GM12878 (cell line): ENCODE measurements around the gene GLRX5. TPM values are rescaled to one million over a fixed set of nuclear protein-coding genes. Genes with fewer than 3 reads are reported as not detected.

Experiments used
- BMI1 ChIP-seq: fragments of 450-650 bp; IDR thresholded peaks from 2 replicates; pipeline ENCODE4 v1.6.1; 2016; ENCODE audit warnings: mild to moderate bottlenecking, moderate library complexity, borderline replicate concordance
- CHD4 ChIP-seq: fragments of 200-600 bp; sonication (generic); IDR thresholded peaks from 2 replicates; pipeline ENCODE4 v1.6.1; 2016; ENCODE audit warnings: mild to moderate bottlenecking
- CREM ChIP-seq: IDR thresholded peaks from 2 replicates; pipeline ENCODE4 v1.6.1; 2014; ENCODE audit warnings: antibody characterized with exemption, low read depth
- EED ChIP-seq: sonication (generic); IDR thresholded peaks from 2 replicates; pipeline ENCODE4 v1.6.1; 2016; ENCODE audit warnings: antibody characterized with exemption, low read depth
- ESRRA ChIP-seq: IDR thresholded peaks from 2 replicates; pipeline ENCODE4 v1.6.1; 2012; ENCODE audit warnings: mild to moderate bottlenecking, low read length, improper control_type of control experiment
- ETV6 ChIP-seq, 2 experiments: fragments of 450-650 bp in 1 of 2; IDR thresholded peaks in 1 of 2; conservative IDR thresholded peaks in 1 of 2; 2 replicates each; pipeline ENCODE4 v1.6.1; 2014; ENCODE audit warnings: antibody characterized with exemption in 1 of 2, borderline replicate concordance in 1 of 2, low read depth in 1 of 2, mild to moderate bottlenecking in 1 of 2, moderate library complexity in 1 of 2
- GABPA ChIP-seq: IDR thresholded peaks from 2 replicates; pipeline ENCODE4 v1.6.1; 2014; ENCODE audit warnings: antibody characterized with exemption, low read depth, mild to moderate bottlenecking, inconsistent platforms
- IRF4 ChIP-seq: IDR thresholded peaks from 2 replicates; pipeline ENCODE4 v1.6.1; 2011; ENCODE audit warnings: low read depth, low read length
- JUNB ChIP-seq: IDR thresholded peaks from 2 replicates; pipeline ENCODE4 v1.6.1; 2016; ENCODE audit warnings: antibody characterized with exemption, mild to moderate bottlenecking
- KDM1A ChIP-seq: fragments of 200-600 bp; sonication (generic); IDR thresholded peaks from 2 replicates; pipeline ENCODE4 v1.6.1; 2016; ENCODE audit warnings: borderline replicate concordance
- PAX5 ChIP-seq: IDR thresholded peaks from 2 replicates; pipeline ENCODE4 v1.6.1; 2011; ENCODE audit warnings: low read depth, low read length, borderline replicate concordance
- RELA ChIP-seq: fragments of 450-650 bp; IDR thresholded peaks from 2 replicates; pipeline ENCODE4 v1.8.0; 2014; ENCODE audit warnings: borderline replicate concordance; ENCODE audit not compliant: partially characterized antibody
- RELB ChIP-seq: fragments of 450-650 bp; IDR thresholded peaks from 2 replicates; pipeline ENCODE4 v1.6.1; 2017; ENCODE audit warnings: low read depth, mild to moderate bottlenecking, moderate library complexity
- REST ChIP-seq: IDR thresholded peaks from 2 replicates; pipeline ENCODE4 v1.6.1; 2012; ENCODE audit warnings: mild to moderate bottlenecking, low read depth, low read length
- SMAD5 ChIP-seq: IDR thresholded peaks from 2 replicates; pipeline ENCODE4 v1.6.1; 2016; ENCODE audit warnings: antibody characterized with exemption, low read depth
- SREBF1 ChIP-seq: IDR thresholded peaks from 2 replicates; pipeline ENCODE4 v1.6.1; 2012; ENCODE audit warnings: mild to moderate bottlenecking, low read length
- SREBF2 ChIP-seq: IDR thresholded peaks from 2 replicates; pipeline ENCODE4 v1.6.1; 2012; ENCODE audit warnings: mild to moderate bottlenecking, low read length
- SRF ChIP-seq, 2 experiments: IDR thresholded peaks; 2 replicates each; pipeline ENCODE4 v1.6.1; 2011; ENCODE audit warnings: low read depth in 2 of 2, low read length in 2 of 2, mild to moderate bottlenecking in 1 of 2, moderate library complexity in 1 of 2
- STAT1 ChIP-seq: fragments of 450-650 bp; conservative IDR thresholded peaks from 2 replicates; pipeline ENCODE4 v1.6.1; 2014; ENCODE audit warnings: antibody characterized with exemption, mild to moderate bottlenecking
- STAT3 ChIP-seq: IDR thresholded peaks from 2 replicates; pipeline ENCODE4 v1.6.1; 2011; ENCODE audit warnings: low read depth, low read length, improper control_type of control experiment
- TBL1XR1 ChIP-seq: IDR thresholded peaks from 2 replicates; pipeline ENCODE4 v1.6.1; 2012; ENCODE audit warnings: low read depth, low read length, improper control_type of control experiment
- TCF12 ChIP-seq: IDR thresholded peaks from 2 replicates; pipeline ENCODE4 v1.6.1; 2011; ENCODE audit warnings: low read depth, mild to moderate bottlenecking, low read length
- ZNF622 ChIP-seq: fragments of 450-650 bp; IDR thresholded peaks from 2 replicates; pipeline ENCODE4 v1.6.1; 2017; ENCODE audit warnings: mild to moderate bottlenecking, inconsistent platforms
- polyA plus RNA-seq, 11 experiments: library from polyadenylated mRNA; depleted of rRNA in 4 of 11; unstranded in 6 of 11; stranded (reverse) in 5 of 11; fragments of >200 nt; fragmentation: Nextera tagmentation in 4 of 11; fragmentation: Illumina TruSeq in 1 of 11; extraction: Ambion mirVana in 4 of 11; extraction: Trizol in 1 of 11; gene quantifications; 1 replicate in 1 of 11; 2 replicates in 10 of 11; pipeline versions ENCODE4 v1.2.1 to v1.2.3, GENCODE V29; 2011 to 2016; ENCODE audit warnings: inconsistent platforms in 2 of 11, missing spikeins in 2 of 11, low read depth in 1 of 11
- total RNA-seq, 4 experiments: library from RNA; depleted of rRNA in 3 of 4; stranded (reverse); fragments of >200 nt in 3 of 4; fragmentation: Illumina TruSeq in 1 of 4; extraction: Trizol in 1 of 4; gene quantifications; 2 replicates each; pipeline versions ENCODE4 v1.2.1 to v1.2.3, GENCODE V29; 2013 to 2021
- TF ChIP-seq, protein P1 (sequence below): fragments of 450-650 bp; IDR thresholded peaks from 2 replicates; pipeline ENCODE4 v1.6.1; 2014; ENCODE audit warnings: mild to moderate bottlenecking

Gene GLRX5
- total and polyA plus RNA-seq, 10 of the 15 experiments (the other 5 are each of a cell fraction or from before 2014, with no cell fraction given) = 12.8 to 139 (median 55.4) TPM

DNA sequence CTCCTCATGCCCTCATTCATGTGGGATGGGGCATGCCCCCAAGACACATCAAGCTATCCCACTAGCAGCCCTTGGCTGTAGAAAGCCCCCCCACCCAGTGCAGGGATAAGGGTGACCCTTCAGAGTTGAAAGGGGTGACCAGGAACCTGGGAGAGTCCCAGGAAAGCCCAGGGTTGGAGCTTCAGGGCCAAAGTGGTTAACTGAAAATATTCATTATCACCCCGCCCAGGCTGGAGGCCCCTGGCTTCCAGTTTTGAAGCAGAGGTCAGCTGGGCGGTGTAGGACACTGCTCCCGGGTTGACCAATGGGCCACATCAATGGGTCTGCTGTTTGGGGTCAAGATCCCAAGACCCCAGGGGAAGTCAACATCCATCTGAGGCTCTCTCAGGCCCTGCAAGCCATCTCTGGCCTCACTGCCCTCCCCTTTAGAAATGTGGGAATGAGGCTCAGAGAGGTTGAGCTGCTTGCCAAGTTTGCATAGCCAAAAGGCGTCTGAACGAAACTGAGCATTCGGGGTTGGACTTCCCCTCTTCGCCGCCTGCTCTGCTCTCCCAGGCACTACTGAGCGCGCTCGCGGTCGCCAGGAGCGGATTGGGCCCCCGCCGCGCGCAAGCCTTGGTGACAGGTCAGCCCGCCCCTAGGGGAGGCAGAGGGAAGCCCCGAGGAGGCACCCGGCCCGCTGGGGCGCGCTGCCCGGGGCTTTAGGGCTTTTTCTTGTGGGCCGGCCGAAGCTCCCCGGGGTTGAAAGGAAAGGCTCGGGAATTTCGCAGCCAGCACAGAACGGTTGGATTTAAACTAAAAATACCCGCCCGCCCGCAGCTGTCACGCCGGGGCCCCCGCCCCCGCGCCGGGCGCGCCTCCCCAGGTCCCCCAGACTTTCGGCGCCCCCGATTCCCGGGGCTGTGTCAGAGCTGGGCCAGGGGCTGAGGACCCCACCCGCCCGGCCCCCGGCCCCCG, 19.0 kb upstream of the GLRX5 start (continued):
- TF ChIP-seq ZNF622 = no peak
- no peak for TF ChIP-seq SREBF2
- no peak for TF ChIP-seq GABPA
- peak; percentile 47; the same call in 1 of the 2 replicates for TF ChIP-seq TCF12
- peak; percentile 66 for TF ChIP-seq IRF4
- TF ChIP-seq ESRRA = no peak
- TF ChIP-seq BMI1 = no peak
- peak; percentile 28; the same call in 1 of the 2 replicates for TF ChIP-seq PAX5
- no peak for TF ChIP-seq KDM1A
- TF ChIP-seq, protein P1, sequence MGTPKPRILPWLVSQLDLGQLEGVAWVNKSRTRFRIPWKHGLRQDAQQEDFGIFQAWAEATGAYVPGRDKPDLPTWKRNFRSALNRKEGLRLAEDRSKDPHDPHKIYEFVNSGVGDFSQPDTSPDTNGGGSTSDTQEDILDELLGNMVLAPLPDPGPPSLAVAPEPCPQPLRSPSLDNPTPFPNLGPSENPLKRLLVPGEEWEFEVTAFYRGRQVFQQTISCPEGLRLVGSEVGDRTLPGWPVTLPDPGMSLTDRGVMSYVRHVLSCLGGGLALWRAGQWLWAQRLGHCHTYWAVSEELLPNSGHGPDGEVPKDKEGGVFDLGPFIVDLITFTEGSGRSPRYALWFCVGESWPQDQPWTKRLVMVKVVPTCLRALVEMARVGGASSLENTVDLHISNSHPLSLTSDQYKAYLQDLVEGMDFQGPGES = no peak
- no peak for TF ChIP-seq SREBF1
- peak; percentile 79 for TF ChIP-seq EED
- no peak for TF ChIP-seq STAT3
- TF ChIP-seq ETV6 (conservative IDR thresholded peaks at IDR 0.05 in 1 of 2, IDR thresholded peaks at IDR 0.05 in 1 of 2; ENCODE audit: borderline replicate concordance in 1 of 2, low read depth in 1 of 2) = no peak
- TF ChIP-seq STAT1 = 0 out of 2 replicates have a peak, but pooled peaks have one; percentile 43
- no peak for TF ChIP-seq SMAD5
- peak; percentile 89 for TF ChIP-seq RELB
- peak; percentile 96 for TF ChIP-seq RELA
- no peak for TF ChIP-seq TBL1XR1
- no peak for TF ChIP-seq CHD4
- no peak for TF ChIP-seq JUNB
- no peak for TF ChIP-seq SRF (IDR thresholded peaks at IDR 0.05; ENCODE audit: low read depth in 2 of 2, low read length in 2 of 2)
- peak; percentile 54 for TF ChIP-seq CREM
- no peak for TF ChIP-seq REST
